Stimulated activated CD4-positive, alpha-beta T cell treated with anti-CD3 and anti-CD28 coated beads, Interleukin-15, amount 100 ng/mL, for 24 hours (primary cell): Measurements from ENCODE around the gene CYP2W1.

Experiments
- DNase-seq: peaks from one replicate; pipeline ENCODE4 v3.0.0-alpha.2; 2020

Gene CYP2W1

DNA sequence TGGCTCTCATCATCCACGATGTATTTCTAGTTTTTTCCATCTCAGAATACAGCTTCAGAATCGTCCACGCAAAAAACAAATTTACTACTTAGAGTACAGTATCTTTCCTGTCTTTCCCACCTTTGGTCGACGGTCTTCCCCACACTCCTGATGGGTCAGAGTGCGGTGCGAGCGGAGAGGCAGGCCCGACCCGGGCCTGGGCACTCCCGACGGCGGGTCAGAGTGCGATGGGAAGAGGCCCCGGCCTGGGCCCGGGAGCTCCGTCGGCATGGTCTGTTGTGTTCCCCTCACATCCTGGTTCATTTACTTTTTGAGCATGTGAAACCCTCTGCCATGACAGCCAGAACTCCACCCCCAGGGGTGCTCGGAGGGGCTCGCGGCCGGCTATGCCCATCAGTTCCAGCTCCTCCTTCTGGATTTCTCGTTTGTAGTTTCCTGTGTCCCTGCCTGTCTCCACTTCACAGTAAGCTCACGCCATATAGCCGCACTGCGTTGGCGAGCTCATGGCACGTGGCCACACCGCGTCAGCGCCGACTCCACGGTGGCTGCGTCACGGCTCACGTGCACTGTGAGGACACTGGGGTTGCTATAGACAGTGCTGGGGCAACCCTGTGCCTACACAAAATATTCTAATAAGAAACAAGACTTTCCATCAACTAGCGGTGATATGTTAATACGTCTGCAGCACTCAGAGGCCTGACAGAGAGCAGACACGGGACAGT, 15.5 kb upstream of the CYP2W1 start:
- DNase-seq = no peak

DNA sequence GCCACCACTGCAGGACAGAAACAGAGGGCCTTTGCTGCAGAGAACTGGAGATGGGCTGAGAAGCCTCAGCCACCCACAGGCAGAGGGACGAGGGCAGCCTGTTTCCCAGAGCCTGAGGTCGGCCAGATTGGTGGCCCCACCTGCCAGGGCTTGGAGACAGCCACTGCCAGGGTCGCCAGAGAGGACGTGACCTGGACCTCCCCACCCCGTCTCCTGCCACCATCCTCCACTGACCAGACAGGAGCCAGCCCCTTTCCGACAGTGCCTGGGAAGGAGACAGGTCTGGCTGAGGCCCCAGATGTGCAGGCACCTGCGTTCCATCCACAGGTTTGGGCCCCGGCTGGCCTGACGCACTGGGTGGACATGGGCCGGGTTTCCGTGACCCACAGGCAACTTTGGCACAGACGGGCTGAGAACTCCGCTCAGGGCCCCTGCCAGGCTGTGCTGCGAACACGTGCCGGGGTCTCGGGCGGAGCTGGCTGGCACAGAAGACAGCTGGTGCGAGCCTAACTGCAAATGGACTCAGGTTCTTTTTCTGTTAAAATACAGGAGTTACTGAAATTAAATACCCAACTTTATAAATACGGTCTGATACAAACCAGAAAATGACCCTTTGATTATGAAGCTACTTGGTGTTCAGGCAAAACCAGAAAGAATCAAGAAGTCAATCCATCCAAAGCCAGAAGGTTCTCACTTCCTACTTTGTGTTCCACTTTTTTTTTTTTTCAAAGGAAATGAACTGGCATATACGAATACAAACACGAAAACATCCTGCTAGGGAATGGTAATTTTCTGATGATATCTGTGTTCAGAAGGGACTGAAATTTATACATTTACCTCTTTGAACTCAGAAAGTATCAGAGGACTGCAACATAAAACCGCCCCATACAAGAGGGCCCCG, 14.5 kb upstream of the CYP2W1 start:
- no peak for DNase-seq

DNA sequence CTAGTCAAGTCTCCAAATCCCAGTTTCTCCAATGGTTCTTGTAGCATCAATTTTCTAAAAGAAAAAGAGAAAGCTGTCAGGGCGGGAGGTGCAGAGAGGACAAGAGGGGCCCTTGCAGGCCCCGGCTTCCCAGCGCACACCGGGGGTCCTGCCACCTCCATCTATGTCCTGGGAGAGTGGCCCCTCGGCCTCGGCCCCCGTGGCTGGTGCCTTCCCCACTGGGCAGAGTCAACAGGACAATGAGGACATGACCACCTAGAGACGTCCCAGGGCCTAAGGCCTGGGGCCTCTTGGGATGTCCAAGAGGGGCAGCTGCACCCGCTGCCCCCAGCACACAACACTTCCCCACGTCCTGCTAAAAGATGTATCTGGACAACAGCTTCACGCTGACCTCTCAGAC, 13.6 kb upstream of the CYP2W1 start:
- DNase-seq = no peak

DNA sequence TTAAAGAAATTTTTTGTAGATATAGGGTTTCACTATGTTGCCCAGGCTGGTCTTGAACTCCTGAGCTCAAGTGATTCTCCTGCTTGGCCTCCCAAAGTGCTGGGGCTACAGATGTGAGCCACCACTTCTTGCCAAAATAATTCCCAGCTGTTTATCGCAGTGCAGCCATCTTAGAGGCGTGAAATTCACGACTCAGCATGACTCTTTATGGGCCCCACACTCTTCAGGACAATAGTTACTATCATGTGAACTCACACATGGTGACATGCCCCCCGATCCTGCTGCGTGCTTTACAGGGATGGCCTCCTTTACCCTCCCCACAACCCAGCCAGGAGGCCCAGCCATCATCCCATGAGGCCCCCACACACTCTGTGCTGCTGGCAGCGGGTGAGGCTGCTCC, 12.2 kb upstream of the CYP2W1 start:
- DNase-seq = no peak

DNA sequence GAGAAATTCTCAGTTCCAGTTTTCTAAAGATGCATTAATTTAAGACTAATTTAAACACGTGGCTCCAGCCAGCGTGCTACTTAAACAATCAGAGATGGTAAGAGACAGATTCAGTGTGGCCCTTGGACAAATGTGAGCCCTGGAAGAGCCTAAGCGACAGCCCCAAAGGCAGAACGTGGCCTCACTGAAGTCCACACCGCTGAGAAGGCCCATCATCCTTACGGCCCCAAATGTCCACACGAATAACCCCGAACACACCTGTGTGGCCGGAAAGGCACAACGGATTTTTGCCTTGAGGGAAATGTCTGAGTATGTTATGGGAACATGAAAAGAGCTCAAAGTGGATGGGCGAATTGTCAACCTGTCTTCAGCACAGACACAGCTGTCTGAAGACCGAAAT, 10.9 kb upstream of the CYP2W1 start:
- DNase-seq = no peak

DNA sequence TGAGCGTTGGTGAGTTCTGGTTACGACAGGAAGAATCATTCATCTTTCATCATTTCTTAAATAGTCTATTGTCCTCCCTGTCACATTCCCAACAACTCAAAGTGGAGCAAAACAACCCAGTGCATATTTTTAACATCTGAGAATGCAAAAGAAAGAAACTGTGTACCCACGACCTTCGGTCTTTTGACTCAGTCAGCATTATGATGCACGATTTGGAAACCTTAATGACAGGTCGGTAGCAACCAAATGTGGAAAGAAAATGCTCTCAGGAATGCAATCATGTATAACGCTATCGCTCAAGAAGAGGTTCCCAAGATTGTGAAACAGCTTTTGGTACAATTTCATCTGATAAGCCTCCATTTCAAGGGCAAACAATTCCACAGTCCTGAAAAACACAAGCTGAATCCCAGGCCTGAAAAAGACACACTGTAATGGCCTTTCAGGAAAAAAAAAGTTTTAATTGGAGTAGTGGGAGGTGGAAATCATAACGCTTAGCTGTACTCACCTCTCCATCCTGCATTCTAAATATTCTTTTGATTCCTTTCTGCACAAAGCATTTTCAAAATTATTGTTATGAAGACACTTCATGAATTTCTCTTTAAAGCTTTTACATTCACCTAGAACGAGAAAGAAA, 10.2 kb upstream of the CYP2W1 start:
- DNase-seq = no peak

DNA sequence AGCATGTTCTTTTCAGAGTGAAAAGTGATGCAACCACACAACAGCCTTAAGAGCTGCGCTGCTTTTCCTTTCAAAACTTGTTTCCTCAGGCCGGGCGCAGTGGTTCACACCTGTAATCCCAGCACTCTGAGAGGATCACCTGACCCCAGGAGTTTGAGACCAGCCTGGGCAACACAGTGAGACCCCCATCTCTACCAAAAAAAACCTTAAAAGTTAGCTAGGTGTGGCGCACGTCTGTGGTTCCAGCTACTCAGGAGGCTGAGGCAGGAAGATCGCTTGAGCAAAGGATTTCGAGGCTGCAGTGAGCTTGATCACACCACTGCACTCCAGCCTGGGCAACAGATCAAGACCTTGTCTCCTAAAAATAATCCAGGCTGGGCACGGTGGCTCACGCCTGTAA, 9.7 kb upstream of the CYP2W1 start:
- DNase-seq = no peak

DNA sequence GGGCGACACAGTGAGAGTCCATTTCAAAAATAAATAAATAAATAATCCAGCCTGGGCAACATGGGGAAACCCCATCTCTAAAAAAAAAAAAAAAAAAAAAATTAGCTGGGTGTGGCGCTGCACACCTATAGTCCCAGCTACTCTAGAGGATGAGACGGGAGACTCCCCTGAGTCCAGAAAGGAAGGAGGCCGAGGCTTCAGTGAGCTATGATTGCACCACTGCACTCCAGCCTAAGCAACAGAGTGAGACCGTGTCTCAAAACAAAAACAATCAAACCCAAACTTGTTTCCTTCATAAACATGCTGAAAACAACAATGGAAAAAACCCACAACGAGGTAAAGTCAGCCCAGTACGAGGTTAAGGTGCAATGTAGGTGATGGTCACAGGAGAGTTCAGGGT, 8.8 kb upstream of the CYP2W1 start:
- no peak for DNase-seq

DNA sequence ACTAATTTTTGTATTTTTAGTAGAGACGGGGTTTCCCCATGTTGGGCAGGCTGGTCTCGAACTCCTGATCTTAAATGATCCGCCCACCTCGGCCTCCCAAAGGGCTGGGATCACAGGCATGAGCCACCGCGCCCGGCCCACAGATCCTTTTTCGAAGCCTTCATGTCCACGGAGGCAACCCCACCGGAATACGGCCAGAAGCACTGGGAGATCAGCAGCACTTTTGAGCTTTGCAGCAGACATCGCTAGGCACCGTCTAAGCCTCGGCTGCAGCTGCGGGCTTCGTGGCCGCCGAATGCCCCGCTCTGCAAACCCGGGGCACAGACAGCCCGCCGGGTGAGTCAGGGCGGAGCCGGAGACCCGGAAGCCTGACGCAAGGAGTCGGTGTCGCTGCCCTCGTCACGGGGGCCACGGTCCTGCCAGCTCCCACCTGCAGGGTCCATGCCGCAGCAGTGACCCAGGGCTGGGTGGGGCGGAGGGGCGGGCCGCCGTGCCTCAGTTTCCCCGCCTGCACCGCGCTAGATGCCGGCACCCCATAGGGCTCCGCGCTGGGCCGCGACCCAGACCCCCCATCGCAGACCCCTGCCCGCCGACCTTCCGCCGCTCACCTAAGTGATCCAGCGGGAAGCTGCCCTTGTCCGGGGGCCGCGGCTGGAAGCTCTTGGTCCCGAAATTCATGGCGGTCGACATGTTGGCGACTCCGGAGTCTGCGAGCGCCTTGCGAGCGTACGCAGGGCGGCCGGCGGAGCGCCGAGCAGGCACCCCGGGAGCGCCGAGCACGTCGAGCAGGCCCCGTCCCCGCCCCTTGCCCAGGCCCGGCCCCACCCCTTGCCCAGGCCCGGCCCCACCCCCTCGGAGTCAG, 7.9 kb upstream of the CYP2W1 start, which contains the start of gene COX19:
Gene COX19 (minus strand): TSS at position 730 of the 862 bp plus-strand sequence. CDS start 40 bp downstream, at position 690.
- DNase-seq = peak; percentile 93

DNA sequence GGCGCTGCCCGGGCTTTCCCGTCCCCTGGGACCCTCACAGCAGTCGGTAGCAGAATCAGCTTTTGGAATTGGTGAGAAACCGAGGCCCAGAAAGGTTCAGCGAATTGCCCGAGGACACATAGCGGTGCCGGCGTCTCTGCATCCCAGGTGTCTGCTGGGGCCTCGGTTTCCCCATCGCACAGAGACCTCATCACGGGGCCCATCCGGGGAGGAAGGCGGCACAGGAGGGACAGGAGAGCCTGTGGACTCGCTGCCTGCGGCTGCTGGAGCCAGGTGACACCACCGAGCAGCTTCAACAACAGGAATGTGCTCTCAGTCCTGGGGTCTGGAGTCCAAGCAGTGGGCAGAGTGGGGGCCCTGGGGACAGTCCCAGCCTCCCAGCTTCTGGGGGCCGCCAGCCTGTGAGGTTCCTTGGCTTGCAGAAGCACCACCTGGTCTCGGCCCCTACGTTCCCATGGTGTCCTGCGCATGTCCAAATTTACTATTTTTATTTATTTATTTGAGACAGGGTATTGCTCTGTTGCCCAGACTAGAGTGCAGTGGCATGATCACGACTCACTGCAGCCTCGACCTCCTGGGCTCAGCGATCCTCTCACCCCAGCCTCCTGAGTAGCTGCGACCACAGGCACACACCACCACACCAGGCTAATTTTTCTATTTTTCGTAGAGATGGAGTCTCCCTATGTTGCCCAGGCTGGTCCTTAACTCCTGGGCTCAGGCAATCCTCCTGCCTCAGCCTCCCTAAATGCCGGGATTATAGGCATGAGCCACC, 7.1 kb upstream of the CYP2W1 start:
- DNase-seq = no peak

DNA sequence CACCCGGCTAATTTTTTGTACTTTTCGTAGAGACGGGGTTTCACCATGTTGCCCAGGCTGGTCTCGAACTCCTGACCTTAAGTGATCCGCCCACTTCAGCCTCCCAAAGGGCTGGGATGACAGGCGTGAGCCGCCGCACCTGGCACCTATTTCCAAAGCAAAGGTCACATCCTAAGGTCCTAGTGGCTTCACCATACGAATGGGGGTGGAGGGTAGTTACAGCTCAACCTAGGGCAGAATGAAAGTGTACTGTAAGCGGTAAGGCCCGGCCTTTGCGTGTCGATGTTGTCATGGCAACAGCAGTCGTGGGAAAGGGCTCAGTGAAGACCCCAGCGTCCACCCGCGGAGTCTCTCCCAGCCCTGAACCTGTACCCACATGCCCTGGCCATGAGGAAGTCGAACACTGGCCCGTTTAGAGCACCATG, 6.1 kb upstream of the CYP2W1 start:
- no peak for DNase-seq

DNA sequence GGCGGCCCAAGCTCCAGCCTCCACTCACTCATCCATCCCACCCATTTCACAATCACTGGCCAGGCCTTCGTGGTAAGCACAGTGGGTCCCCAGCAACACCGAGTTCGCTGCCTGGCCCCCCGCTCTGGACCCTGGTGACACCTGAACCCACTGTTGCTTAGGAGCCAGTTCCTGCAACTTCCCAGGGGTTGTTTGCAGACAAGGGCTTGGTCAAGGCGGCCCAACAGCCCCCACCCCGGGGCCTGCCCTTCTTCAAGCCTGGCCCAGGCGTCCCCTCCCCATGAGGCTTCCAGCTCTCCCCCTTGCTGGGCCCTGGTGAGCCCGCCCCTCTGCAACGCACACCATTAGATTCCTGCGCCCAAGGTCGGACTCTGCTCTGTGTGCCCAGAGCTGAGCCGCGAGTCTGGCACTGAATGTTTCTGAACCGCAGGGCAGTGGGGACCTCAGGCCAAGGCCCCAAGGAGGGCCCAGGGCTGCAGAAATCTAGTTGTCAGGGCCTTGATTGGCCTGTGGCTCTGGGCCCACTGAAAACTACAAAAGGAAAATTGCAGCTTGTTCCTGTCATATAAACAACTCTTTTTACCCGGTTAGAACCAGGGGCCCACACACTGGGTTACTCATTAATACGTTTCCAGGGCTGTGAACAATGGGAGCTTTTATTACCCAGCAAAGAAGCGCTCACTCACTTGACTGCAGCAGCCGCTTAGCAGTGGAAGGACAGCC, 5.5 kb upstream of the CYP2W1 start:
- no peak for DNase-seq

DNA sequence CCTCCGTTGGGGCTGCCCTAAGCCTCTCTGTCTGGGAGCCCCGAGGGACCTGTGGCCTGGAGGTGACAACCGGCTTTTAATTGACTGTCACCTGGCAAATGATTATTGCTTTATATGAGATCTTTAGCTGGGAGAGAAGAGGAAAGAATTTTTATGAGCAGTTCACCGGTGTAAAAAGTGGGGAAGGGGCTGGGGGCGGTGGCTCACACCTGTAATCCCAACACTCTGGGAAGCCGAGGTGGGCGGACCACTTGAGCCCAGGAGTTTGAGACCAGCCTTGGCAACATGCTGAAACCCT, 5.0 kb upstream of the CYP2W1 start:
- DNase-seq = no peak

DNA sequence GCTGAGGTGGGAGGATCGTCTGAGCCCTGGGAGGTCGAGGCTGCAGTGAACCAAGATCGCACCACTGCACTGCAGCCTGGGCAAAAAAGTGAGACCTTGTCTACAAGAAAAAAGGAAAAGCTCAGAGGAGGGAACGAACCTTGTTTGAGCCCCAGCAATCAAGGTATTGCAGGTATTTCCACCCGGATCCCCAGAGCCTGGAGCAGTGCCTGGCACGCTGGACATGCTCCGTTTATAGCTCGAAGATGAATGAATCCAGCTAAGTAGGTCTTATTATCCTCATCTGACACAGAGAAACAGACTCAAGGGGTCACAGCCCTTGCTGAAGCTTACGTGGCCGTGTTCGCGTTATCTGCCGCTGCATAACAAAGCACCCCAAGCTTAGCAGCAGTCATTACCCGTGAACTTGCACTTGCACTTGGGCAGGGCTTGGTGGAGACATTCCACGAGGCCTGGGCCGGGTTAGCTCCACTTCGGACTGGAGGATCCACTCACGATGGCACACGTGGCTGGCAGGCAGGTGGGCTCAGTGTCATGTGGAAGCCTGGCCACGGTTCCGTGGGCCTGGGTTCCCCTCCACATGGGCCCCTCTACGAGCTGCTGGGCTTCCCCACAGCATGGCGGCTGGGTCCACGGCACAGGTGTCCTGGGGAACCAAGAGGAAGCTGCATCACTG, 4.4 kb upstream of the CYP2W1 start:
- DNase-seq = no peak

DNA sequence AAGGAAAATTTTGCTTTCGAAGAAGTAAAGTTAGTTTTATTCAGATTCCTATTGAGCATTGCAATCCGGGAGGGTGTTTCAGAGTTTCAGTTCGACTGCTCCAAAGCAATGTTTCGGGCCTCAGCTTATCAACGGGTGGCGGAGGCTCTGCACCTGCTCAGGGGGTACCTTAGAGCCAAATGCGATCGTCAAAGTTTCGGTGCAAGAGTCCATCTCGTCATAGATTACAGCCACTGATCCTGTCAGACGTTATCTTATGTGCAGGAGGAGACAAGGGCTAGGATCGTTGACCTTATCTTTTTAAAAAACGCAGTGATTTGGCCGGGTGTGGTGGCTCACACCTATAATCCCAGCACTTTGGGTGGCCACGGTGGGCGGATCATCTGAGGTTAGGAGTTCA, 3.8 kb upstream of the CYP2W1 start:
- no peak for DNase-seq

DNA sequence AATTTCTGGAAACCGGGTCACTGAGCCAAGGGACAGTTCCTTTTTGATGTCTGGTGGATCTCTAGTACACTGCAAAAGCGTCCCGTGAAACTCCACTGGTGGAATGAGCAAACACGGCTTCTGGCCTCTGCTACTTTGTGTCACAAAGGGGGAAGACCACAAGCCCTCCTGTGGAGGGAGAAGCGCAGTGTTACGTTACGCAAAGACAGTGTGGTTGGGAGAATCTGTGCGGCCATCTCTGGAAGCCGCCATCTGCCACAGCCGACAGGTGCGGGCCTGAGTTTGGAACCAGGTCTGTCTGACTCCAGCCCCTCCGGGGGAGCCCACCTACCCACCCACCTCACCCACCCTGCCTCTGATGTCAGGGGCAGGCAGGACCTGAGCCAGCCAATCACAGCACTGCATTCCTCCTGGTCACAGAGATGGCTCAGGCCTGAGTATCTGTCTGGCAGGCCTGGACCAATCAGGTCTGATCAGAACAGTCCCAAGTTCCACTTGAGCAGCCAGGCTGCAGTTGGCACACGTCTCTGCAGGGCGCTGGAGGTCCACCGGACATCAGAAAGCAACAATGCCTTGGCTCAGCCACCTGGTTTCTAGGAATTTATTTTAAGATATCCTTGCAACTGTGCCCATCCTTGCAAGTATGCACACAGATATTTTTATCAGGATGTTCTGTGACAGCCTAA, 3.0 kb upstream of the CYP2W1 start:
- DNase-seq = no peak

DNA sequence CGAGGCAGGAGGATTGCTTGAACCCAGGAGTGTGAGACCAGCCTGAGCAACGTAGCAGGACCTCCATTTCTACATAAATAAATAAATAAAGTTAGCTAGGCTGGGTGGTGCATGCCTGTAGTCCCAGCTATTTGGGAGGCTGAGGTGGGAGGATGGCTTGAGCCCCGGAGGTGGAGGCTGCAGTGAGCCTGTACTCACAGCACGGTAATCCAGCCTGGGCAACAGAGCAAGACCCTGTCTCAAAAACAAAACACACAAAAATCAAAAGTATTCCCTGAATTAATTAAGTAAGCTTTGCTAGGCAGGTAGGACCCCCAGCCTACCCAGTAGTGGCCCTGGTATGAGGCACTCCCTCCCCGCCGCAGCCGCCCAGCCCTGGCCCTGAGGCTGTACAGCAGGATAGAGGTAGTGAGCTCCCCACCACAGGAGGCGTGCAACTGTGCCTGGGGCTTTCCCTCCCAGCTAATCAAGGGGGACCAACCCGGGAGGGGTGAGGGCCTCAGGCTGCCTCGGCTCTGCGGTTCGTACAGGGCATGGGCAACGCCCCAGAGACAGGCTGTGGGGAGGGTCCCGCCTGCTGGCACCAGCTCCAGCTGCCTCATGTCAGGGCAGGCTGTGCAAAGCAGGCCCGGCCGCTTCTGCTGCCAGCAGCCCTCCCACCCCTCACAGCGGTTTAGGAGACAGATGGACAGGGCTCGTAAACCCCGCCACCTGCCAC, 1.0 kb upstream of the CYP2W1 start:
- DNase-seq = no peak

DNA sequence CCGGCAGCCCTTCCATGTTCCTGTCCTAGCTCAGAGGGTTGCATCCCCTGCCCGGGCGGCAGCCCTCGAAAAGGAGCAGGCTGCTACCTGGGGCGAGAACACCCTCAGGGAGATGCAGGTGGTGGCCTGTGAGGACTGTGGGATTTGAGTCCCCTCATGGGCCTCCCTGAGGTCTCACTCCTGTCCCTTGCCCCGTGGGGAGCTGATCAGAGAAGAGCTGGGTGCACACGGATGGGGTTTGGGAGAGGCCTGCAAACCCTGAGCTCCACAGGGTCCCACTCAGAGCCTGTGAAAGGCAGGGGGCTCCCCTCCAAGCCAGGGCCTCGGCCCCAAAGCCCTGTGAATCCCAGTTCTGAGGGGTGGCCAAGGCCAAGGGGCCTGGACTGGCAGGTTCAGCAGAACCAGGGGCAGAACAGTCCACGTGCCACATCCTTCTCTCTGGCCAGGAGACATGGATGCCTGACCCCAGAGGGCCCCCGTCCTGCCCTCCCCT, 424 bp upstream of the CYP2W1 start:
- DNase-seq = no peak

DNA sequence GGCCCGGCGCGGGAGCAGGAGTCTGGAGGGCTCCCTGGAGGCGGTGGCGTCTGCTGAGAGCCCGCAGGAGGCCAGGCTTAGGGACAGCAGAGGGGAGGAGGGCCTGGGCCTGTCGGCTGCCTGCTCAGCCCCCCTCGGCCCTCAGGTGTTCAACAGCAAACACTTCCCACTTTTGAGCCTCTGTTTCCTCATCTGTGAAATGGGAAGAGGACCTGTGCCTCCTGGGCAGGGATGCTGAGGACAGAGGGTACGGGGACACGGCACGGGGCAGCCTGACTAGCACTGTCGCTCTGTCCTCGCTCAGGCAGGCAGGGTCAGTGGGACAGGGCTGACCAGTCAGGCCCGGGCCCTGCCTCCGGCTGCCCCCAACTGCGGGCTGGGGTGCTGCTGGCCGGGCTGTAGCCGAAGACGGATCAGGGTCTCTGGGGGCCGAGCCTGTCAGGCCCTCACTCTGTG, 663 bp downstream of the CYP2W1 start:
- DNase-seq = no peak
